ENCODE measurements around the gene TIAM2.

DNA sequence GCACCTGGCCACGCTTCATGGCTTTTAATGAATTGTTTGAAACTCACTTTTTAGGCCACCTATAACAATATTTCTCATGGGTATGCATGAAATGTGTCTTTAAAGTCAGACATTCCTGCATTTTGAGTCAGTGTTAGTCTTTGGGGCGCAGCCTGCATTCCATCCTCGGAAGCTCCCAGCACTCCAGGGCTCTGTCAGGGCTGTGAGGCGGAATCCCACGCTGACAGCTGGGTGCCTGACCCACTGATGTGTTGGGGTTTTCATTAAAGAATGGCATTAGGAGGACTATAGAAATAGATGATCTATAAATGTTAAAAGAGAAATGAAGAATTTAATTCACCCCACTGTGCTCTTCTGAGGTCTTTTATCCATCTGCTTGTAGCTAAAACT lies 252.5 kb downstream of the TIAM2 start:
- TF ChIP-seq EZH2 (optimal IDR thresholded peaks at IDR 0.05; ENCODE audit: low read depth, low read length): no peak
- TF ChIP-seq, protein P1, sequence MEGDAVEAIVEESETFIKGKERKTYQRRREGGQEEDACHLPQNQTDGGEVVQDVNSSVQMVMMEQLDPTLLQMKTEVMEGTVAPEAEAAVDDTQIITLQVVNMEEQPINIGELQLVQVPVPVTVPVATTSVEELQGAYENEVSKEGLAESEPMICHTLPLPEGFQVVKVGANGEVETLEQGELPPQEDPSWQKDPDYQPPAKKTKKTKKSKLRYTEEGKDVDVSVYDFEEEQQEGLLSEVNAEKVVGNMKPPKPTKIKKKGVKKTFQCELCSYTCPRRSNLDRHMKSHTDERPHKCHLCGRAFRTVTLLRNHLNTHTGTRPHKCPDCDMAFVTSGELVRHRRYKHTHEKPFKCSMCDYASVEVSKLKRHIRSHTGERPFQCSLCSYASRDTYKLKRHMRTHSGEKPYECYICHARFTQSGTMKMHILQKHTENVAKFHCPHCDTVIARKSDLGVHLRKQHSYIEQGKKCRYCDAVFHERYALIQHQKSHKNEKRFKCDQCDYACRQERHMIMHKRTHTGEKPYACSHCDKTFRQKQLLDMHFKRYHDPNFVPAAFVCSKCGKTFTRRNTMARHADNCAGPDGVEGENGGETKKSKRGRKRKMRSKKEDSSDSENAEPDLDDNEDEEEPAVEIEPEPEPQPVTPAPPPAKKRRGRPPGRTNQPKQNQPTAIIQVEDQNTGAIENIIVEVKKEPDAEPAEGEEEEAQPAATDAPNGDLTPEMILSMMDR (IDR thresholded peaks at IDR 0.05; ENCODE audit: low read length): no peak

Measured in MM.1S (cell line).